ENCODE data around the gene FBN1.

The FBN1 gene

DNA sequence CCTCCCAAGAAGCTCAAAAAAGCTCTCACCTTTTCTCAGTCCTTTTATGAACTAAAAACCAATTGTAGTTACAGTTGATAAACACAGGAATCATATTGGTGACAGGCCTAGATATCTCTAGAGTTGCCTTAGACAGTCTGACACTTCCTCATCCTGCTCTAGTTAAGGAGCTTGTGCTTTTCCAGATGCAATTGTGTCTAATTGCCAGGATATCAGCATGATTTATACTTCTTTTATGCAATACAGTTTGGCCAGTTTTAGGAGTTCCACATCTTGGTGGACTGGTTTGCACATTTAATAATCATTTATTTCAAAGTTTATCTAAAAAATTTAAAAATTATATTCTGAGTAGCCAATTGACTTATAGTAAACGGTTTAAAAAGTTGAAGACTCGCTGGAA, 218.6 kb downstream of the FBN1 start:
- DNase-seq (ENCODE audit: low spot score) = no peak

DNA sequence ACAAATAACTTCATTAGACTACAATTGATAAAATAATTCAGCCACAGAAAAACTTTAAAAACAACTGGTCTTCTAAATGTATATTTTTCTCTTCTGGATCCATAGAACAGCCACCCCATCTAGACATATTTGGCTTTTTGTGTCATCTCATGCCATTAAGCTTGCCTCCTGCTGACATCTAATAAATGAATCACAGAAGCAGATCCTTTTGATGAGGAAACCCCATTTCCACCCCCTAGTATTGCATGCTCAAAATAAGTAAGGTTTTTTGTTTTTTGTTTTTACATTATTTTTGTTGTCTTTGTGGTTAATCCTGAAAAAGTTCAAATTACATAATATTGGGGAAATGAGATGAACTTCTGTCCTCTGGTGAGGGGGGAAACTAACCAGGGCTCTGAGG, 219.5 kb downstream of the FBN1 start:
- no peak for DNase-seq (ENCODE audit: low spot score)

DNA sequence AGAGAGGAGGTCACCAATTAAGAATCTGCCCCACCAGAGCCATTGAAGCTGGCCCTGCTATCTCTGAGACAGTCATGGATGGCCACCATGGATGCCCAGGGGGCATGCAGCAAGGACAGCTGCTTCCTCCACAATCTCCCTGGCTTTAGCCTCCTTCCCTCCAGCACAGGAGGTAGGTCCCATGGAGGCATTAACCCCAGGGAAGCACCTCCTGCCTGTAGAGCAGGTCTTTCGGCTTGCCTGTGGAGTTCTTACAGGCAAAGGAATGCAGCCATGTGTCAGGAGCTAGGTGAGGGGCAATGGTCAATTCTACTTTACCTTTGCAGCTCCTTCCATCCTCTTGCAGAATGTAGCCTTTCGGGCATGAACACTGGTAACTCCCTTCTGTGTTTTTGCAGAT, 220.5 kb downstream of the FBN1 start:
- DNase-seq (ENCODE audit: low spot score) = no peak

DNA sequence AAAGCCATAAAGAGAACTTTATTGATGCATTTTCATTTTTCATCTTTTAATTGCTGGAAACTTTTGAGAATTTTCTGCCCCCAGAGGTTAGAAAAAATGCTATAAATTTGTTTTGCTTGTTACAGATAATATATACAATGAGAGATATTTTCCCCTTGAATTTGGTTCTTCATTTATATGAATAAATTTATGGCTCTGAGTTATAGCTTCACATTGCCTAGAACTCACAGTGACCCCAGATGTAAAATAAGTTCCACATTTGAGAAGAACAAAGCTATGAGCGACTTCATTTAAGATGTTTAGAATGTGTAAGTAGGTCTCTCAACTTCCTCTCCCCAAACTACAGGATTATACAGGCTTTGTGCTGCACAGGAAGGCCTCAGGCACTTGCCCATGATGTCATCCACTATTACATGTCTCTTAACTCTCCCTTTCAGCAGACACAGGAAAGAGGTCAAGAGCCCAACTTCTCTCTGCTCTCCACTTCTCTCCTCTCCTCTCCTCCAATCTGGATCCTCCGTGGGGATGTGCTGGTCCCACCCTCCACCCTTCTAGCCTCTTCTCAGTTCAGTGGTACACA, 221.5 kb downstream of the FBN1 start:
- DNase-seq (ENCODE audit: low spot score) = no peak

DNA sequence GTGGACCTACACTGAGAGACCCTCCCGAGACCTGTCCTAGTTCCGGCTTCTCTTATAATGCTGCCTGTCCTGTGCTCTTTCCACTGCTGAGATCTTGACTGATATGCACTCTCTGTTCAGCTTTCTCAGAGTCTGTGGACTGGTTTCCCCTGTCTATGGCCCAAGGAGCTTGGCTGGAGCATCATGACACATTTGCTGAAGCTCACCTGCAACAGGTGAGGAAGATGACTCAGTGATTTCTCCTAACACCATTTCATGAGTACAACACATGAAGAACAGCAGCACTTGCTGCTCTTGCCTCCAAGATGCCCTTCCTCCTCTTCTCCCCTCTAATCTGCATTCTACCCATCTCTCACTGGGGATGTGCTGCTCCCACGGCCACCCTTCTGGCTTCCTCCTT, 222.2 kb downstream of the FBN1 start:
- no peak for DNase-seq (ENCODE audit: low spot score)

DNA sequence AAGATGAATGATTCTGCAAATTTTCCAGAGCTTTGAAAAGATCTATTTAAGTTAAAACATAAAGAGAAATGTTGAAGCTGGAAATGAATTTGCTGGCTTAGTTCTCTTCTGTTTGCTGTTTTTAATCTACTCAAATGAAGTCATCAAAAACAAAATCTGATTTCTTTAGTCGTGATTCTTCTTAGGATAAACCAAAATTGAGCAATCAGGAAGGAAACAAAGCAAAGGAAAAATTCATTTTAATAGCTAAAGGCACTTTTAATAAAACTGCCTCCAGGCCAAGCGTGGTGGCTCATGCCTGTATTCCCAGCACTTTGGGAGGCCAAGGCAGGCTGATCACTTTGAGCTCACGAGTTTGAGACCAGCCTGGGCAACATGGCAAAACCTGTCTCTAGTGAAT, 223.1 kb downstream of the FBN1 start:
- no peak for DNase-seq (ENCODE audit: low spot score)

DNA sequence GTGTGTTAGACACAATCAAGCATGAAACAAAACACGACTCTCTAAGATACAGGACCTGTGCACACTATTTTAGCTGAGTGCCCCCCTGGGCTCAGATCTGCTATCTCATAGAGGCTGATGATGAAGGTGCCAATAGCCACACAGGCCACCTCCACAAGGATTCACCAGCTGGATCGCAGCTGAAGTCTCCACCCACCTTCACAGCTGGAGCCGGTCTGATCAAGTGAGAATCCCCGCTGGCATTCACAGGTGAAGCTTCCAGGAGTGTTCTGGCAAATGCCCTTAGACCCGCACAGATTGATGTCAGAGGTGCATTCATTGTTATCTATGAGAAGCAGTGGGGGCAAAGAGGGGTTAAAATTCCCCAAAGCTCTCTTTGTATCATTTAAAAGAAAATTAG, 224.1 kb downstream of the FBN1 start:
- no peak for DNase-seq (ENCODE audit: low spot score)

DNA sequence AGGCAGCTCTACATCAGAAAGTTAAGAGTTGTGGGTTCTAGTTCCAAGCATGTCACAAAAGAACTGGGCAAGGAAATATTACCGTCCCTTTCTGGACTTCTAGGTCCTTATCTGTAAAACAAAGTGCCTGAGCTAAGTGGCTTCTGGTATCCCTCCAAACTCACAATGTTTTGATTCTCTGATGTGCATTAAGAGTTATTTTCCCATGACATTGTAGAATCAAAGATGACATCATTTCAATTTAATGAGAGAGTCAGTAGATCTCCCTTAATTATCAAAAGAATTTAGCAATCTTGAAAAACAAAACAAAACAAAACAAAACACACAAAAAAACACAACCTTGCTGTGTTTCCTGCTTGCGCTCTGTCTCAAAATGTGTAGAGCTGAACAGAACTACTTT, 225.6 kb downstream of the FBN1 start:
- DNase-seq (ENCODE audit: low spot score) = no peak

DNA sequence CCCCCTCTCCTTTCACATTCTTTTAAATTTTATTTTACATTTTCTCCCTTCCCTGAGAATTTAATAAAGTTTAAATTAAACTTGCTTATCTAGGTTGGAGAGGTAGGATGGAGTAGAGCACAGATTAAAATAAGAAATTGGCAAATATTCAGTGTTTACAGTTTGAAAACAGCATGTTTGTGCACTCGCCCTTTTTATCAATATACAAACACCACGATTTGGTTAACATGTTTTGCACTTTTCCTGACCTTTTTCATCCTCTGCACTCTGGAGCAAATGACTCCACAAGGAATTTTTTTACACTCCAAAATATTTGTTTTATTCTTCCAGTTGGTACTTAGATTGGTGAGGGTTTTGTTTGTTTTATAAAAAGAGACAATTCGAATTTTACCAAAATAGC, 227.2 kb downstream of the FBN1 start:
- no peak for DNase-seq (ENCODE audit: low spot score)

DNA sequence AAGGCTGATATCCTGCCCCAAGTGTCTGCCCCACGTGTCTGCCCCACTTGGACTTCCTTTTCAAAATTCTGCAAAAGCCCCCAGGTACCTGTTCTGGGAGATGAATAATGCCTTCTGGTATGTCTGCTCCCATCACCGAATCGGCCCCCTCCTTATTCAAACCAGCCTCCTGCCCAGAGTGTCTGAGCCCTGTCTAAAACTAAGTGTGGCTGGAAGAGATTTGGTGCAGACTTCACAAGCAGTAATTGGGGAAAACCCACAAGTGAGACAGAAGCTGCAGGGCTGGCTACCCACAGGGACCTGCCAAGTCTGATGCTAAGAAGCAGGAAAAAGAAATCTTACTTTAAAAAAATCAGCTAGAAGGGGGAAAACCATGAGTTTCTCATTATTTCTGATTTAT, 229.2 kb downstream of the FBN1 start:
- DNase-seq (ENCODE audit: low spot score) = no peak

DNA sequence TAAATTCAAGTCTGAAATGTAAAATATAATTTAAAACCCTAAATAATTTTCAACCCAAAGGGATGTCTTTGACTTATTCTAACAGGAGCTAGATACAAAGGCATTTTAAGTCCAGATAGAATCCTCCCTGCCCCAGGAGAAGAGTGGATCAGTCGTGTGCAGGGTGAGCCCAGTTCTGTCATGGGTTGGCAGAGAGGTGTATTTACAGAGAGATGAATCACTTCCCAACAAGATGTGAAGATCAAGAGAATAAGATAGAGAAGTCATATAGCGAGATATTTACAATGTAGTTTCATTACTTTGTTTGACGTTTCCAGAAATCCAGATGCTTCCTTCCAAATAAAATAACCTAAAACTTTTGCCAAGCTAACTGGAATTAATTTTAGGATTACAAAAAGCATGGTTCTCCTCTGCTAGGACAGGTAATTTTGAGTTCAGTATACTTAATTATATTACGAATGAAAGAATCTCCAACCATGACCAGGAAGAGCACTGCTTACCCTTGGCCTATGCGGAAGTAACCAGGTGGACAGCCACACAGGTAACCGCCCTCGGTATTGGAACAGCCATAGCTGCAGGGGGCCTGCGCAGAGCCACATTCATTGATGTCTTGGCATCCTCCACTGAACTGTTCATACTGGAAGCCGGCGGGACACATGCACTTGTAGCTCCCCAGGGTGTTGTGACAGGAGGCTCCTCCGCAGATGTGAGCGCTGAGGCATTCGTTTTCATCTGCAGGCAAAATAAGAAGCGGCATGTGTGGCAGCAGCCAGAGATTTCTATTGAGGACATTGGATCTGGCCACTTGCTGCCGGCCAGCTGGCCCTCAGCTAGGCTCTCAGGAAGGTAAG, 230.2 kb downstream of the FBN1 start:
- DNase-seq (ENCODE audit: low spot score) = no peak

DNA sequence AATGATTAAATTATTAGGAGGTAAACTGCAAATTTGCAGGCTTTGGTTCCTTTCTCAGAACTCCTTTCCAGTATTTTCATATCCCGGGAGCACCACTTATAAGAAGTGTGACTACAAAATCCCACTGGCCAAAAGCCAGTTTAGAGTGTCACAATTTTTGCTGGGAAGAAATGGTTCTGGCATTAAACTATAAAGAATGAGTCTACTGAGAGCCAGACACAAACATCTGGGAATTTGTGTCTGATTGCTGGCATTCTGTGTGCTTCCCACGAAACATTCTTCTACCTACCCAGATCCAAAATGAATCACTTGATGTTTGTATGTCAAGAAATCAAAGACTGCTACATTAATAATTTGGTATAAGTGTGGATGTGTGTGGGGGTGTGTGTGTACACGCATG, 231.5 kb downstream of the FBN1 start:
- DNase-seq (ENCODE audit: low spot score) = no peak

DNA sequence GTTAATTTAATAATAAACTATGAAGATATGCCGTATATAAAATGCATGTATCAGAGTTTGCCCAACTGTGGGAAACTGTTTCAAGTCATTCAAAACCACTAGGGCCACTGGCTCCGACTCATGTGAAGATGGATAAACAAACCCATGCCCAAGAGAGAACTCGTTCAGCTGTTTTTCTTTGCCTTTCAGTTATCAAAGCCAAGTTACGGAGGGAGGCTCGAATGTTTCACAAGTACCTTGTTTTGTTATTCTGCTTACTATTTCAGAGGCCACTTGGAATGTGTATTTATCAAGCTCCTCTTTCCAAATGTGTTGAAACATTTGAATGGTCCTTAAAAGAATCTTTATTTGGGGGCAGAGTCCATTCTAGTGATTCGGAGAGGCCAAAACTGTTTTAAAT, 232.2 kb downstream of the FBN1 start:
- no peak for DNase-seq (ENCODE audit: low spot score)

DNA sequence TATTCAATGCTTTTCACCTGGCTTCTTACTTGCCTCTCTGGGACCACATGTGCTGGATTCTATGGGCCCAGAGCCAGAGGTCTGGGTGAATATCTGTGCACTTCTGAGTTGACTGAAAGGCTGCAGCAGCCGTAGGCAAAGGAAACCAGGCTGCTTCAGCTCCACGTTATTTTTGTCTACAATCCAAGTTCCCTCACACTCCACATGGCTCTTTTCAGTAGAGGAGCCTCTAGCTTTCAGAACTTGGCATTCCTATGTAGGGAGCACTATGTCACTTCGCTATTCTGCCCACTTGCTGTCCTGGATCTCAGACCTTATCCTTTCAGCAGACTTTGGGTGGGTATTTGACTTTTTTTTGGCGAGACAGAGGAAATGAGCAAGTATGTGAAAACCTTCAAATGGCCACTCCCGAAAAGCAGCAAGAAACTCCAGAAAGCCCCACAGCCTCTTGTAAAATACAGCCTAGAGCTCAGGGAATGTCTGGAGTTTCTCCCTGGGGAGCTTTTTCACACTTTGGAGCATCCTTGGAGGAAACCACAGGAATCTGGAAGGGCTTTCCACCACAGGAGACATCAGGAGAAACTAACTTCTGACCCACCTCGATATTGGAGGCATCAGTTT, 233.4 kb downstream of the FBN1 start:
- no peak for DNase-seq (ENCODE audit: low spot score)

DNA sequence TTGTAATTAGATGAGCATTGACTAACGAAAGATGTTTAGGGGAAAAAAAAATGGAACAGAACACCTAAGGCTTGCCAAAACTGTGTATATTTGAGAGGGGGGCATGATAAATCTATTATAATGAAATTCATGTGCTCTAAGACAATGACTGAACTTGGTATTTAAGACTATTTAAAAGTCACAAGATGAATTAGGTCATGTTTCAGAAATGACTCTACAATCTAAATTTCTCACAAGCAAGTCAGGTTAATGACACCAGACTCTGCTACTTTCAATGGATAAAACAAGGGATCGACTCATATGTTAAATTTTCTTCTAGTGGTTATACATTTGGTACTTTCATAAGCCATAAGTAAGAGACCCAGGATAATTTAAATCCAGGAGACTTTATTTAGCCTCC, 235.9 kb downstream of the FBN1 start:
- DNase-seq (ENCODE audit: low spot score) = no peak

DNA sequence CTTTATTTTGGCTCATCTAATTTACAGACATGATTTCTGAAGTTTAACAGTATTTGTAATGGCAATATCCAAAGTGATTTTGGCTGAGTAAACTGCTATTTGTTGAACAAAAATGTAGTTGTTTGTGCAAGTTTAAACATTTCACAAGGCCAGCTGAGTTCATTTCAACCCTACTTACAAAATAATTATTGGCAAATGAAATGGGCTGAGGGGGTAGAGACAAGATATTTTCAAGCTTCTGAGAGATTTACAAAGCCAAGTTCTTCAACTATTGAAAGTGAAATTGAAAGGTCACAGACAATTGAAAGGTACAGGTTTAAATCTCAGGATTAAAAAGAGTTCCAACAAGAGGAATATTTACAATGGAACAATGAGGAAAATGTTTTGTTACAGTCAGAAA, 237.2 kb downstream of the FBN1 start:
- DNase-seq (ENCODE audit: low spot score) = no peak

DNA sequence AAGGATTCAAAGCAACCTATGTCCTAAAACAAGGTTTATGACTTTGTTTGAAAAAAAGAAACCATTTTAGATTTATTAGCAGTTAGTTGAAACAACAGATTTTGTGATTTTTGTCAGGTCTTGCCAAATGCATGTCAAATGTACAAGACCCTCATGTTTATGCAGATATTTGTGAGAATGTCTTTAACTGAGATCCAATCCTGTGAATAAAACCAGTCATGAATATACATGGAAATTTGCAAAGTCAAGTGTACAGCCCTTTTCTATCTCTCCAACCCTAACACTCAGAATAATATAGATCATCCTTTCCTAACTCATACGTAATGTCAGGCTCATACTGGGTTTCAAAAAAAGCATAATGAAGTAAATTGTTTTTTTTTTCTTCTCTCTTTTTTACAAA, 237.9 kb downstream of the FBN1 start:
- DNase-seq (ENCODE audit: low spot score) = no peak

DNA sequence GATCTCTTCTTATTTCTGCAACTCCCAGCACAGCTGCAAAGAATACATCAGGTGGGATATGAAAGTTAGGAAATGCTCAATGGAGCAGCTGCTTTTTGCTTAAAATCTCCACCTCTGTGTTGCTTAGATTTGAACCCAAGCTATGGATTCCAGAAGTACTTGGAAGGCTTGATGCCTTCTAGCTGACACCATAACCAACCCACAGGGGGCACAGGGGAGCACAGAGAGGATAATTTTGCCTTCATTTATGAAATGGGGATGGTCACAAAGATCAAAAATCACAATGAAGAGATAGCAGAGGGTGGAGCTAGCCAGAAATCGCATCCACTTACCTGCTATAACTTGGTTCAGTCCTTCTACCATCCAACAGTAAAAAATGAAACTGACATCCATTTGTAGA, 238.6 kb downstream of the FBN1 start:
- DNase-seq (ENCODE audit: low spot score) = no peak

DNA sequence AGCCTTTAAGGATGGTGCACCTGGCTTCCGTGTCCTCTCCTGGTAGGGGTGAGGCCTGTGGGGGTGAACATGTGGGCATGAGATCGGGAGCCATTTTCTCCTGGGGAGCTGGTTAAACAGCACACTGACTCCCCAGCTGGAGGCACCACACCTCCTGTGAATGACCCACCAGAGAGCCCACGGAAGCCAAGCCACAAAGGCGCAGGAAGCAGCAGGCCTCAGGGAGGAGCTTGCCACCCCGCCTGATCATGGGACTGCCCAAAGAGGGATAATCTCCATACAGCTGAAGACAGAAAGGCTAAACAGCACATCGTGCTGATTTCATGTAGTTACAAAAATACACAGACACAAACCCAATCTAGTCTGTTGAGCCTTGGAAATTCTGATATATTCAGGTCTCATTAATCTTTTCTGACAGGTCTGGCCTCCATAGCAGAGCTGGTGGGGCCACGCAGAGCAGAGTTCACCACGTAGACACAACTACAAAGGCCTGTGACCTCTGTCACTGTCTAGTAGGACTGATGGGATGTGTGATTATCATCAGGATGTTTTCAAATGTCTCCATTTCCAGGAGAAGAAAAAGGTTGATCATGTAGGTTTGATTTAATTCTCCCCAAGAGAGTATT, 239.1 kb downstream of the FBN1 start:
- DNase-seq (ENCODE audit: low spot score) = no peak

DNA sequence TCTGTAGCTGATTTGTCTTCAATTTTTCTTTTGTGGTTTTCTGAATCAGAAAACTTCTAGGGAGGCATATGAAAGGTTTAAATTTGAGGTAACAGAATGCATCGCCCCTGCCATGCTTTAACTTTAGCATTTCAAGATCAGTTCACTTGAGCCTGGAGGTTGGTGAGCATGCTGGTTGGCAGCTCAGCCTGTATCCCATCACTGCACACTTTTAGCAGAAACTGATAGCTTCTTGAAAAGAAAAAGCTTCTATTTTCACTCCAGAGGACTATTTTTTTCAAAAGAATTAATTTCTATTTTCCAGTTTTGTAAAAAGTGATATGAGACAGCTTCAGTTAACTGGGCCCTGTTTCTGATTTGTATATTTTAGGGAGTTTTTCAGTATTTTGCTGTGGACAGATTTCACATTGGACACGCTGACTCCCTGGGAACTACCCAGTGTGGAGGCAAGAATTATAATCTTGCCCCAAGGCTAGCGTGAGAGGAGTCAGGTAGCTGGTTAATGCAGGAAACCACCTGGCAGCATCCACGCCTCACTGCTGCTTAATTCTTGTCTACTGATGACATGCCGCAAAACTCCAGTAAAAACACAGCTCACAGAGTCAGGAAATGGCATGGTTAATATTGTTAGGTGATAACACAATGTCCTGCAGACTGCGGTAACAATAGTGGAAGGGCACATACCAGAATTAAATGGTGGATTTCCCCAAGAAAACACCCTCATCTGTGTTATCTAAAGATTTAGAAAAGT, 242.9 kb downstream of the FBN1 start:
- no peak for DNase-seq (ENCODE audit: low spot score)

DNA sequence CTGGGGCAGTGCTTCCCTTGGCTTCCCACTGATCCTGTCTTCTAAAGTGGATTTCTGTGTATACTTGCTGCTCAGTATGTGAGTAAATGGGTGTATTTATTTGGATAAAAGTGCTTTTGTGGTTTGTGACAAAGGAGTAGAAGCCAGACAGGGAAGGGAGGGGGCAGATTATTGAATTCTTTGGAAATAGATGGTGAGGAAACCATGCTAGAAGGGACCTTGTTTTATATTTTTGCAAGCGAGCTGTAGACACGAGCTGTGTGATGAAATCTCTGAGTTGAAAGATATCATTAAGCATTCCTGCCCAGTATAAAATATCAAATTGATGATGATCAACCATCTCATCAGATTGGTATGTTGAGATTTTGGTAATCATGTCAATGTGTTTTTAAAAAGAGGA, 245.4 kb downstream of the FBN1 start:
- DNase-seq (ENCODE audit: low spot score) = no peak

DNA sequence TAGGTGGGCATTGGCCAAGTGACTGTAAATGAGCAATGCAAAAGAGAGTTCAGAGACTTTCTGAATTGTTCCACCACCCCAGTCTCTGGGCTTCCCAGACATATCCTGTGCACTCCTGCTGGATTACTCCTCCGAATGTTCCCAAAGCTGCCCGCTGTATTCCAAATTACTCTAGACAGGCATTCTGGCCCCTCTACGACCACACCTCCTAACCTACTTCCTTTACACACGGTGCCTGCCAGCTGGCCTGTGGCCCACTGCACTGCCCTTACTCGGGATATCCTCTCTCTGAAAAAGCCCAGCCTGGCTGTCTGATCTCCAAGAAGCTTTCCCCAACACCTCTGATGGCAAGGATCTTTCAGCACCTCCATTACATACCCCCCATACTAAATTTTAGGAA, 247.7 kb downstream of the FBN1 start:
- no peak for DNase-seq (ENCODE audit: low spot score)
